GM19463 (cell line): ENCODE data around the gene SUPT20H.

ENCODE experiments used
- ATAC-seq: cut with Tn5 transposase; IDR thresholded peaks from one replicate; pipeline ENCODE4 v1.9.1; 2021; ENCODE audit warnings: mild to moderate bottlenecking, moderate library complexity; ENCODE audit not compliant: unreplicated experiment

Gene SUPT20H

DNA sequence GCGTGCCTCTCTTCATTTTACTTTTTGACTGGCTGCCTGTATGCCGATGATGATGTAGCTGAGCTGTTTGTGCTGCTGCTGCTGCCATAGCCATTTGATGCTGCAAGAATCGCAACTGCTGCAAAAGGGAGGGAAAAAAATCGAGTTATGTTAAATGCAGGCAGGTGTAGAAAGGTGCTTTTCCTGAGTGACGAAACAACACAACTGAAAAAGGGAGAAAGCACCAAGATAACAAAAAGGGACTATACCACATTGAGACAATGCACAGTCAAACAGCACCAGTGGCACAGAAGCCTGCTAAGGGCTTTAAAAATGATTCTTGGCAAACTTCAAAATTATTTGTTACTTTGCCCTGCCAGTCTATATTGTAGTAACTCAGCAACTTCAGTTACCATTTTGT, 49.8 kb downstream of the SUPT20H start:
- no peak for ATAC-seq

DNA sequence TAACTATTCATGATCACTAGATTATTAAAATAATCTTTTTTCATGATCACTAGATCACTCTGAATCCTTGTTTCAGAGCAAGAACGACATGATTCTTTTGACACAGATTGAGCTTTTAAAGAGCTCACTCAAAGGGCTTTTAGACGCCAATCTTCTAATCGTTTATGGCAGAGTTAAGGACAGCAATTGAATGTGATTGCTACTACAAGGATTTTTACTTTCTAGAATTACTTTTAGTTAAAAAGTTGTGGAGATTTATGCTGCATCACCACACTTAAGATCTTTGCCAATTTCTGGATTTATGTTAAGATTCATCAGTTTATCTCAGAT, 57.6 kb downstream of the SUPT20H start:
- no peak for ATAC-seq

DNA sequence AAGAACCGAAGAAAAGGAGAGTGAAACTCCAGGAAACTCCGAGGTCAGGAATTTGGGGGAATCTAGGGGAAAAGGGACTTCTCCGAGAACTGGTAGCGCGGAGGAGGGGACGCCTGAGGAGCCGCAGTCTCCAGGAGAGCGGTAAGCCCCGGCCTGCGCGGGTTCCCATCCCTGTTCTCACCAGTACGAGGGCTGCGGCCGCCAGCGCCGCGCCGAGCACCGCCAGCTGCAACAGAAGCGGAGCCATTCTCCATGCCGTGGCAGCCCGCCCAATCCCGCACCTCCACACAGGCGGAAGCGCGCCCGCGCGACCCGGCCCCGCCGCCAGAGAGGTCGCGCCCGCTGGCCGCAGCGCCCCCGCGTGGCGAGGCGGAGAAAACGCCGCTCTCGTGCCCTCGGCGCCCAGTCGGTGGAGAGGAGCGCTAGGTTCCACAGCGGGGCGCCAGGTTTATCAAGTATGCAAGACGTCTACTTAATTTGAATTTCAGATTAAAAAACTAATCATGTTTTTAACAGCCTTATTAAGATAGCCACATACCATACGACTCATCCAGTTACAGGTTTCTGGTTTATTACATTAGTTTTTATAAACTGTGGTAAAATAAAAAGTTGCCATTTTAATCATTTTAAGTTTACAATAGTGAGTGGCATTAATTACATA, 60.3 kb downstream of the SUPT20H start, which contains the start of gene ALG5:
TSS of gene ALG5 (minus strand) at position 287 of the 661 bp plus-strand sequence. CDS start at position 247, 40 bp downstream.
- peak; percentile 67 for ATAC-seq

DNA sequence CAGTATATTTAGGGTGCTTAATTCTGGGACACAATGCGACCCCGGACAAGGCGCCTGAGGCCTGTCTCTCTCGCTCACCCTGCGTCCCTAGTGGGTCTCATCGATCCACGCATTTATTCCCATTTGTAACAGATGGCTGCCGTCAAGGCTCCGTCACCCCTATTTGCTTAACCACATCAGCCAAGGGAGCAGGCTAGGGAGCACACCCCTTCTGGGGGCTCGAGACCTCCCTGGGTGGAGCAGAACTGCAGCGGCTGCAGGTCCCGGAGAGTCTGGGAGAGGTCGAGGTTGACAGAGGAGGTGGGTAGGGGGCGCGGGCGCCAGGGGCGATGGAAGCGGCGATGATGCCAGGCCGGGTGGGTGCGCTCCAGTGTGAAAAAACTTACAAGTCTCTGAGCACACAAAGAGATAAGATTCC, 60.9 kb downstream of the SUPT20H start:
- no peak for ATAC-seq

DNA sequence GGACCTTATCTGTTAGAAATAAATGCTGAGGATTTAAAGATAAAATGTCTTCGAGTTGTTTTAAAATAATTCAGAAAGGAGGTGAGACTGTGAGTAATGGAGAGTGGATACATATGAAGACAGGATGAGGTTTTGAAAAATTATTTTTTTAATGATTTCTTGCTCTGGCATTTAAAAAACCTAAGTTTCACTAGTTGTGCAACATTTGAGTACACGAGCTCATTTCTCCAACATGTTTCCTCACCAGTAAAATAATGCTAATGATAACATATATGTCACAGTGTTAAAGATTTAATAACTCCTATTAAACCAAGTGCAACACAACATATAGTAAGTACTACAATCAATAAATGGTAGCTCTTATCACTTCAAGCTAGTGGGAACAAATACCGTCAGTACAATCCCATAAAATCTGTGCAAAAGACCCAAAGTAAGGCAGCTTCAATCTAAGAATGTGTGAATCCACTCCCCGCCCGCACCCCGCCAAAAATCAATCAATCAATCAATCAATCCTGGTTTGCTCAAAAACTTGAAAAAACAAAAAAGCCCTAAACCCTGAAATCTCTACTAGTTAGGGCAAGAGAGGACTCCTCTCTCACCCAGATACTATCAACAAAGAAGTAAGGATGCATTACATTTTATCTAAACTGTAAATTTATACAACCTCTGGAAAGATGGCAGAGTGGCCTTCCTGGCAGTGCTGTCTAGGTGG, 61.6 kb downstream of the SUPT20H start:
- no peak for ATAC-seq

DNA sequence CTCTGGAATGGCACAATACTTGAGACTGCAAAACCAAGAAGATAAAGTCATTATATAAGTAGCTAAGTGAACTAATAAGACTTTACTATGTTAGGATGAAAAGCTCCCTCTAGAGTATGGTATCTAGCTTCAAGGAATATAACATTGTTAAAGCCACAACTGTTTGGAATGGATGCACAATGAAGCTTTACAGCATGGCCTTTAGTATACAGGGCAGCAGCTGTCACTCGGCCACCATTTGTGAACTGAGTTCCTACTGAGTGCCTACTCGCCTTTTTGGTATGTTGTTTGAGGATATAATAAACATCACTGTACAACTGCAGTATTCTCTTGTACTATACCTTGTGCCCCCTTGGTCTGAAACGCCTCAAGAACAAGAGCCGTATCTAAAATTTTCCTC, 67.1 kb downstream of the SUPT20H start:
- ATAC-seq = no peak

DNA sequence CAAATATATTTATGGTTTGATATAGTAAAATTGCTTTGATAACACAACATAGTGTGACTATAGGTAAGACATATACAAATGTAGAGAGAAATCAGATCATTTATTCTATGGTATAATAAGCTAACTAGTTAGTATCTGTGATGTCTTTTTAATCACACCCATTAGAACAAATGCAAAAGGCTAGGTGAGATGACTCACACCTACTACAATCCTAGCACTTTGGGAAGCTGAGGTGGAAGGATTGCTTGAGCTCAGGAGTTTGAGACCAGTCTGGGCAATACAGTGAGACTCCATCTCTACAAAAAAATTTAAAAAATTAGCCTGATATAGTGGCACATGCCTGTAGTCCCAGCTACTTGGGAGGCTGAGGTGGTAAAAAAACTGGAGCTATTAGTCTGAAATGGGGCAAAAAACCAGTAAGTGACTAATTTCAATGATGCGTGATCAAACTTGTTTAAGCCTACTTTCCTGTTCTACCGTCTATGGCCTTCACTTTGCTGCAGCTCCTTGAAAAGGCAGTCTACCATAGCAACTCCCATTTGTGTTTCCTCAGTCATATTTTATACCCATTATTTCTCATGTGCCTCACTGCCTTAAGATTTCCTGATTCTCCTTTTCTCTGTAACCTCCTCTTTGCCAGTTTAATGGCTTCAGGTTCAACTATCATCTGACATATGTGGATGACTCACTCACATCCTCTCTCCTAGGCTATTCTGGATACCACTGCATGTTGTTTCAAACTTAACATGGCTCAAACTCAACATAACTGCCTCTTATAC, 72.8 kb downstream of the SUPT20H start:
- ATAC-seq = no peak

DNA sequence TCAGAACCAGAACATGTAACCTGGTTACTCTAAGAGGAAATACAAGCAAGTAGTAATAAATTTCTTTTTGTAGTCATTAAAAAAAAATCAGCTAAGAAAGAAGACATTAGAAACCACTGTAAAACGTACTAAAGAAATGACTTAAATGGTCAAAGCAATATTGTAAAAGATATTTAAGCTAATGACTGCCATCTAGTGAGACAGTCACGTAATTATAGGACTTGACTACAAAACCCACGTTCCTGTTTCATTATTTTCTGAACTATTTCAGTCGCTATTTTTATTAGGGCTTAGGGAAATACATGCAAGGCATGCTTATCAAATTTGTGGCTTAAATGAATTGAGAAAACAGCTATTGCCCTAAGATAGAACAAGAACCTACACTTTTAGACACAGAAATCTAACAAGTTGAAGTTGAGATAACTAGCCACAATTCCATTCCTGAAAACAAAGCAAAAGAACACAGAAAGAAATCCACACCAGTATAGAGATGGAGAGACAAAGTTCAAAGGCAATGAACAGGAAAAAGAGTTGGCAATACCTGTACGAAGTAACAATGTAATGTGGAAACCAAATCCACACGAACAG, 78.2 kb downstream of the SUPT20H start:
- ATAC-seq = peak; percentile 45

DNA sequence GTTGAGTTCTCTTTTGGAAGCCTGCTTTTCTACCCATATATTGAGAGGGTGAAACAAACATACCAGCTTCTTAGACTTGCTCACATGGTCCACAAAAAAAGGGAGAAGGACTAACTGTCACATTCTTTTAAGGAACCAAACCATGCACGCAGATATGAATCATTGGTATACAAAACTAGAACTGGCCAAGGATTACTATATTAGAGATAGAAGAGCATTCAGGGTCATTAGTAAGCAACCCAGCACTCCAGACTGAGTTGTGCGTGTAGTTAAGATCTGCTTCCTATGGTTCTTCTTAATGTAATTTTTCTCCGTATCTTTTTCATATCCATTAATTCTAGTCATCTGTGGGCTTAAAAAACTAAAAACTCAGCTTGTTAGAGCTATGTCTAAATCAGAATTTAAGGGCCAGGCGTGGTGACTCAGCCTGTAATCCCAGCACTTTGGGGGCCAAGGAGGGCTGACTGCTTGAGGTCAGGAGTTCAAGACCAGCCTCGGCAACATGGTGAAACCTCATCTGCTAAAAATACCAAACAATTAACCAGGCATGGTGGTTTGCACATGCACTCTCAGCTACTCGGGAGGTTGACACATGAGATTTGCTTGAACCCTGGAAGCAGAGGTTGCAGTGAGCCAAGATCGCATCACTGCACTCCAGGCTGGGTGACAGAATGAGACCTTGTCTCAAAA, 80.0 kb downstream of the SUPT20H start:
- ATAC-seq = no peak

DNA sequence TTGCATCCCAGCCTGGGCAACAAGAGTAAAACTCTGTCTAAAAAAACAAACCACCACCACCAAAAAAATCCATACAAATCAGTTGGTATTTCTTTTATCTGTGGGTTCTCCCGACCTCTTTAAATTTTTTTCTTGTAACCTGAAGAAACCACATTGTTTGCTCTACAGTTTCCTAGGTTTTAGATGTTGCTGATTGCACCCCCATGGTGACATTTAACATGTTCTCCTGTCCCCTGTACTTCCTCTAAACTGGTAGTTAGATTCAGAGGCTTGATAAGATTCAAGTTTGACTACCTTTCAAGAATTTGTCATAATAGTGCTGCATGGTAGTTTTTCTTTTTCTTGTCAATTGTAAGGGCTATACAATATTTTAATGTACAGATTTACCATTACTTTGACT, 84.3 kb downstream of the SUPT20H start:
- no peak for ATAC-seq

DNA sequence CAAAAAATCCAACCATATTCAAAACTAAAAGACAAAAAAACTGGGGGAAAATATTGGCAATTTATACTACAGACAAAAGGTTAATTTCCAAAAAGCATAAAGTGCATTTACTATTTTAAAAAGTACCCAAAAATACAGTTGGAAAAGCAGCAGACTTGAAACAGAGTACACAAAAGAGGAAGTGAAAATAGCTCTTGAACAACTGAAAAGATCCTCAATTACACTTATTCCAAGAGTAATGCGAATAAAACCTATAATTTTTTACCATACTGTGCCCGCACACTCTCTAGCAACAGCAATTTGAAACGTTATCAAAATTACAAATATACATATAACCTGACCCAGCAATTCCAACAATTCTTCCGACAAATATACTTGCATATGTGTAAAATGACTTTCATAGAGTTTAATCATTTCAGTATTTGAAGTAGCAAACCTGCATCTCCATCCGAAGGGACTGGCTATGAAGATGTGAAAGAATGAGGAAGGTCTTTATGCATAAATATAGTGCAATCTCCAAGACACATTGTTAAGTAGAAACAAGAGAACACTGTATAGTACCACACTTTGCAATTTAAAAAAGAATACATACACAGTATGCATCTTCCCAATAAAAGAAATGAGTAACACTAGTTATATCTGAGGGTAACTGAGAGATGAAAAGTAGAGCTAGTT, 85.7 kb downstream of the SUPT20H start:
- peak; percentile 75 for ATAC-seq

DNA sequence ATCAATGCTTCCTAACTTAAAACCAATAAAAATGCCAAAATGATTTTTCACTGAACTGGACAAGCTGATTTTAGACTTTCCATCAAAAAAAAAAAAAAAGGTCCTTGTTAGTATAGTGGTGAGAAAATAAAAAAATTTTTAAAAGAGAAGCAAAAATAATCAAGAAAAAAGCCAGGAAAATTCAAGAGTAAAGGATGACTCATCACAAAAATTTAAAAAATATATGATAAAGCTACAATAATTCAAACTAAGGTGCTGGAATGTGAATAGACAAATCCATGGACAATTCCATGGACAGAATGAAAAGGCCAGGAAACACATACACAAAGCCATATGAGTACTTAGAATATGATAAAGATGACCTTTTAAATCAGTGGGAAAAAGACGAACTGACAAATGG, 86.5 kb downstream of the SUPT20H start:
- no peak for ATAC-seq

DNA sequence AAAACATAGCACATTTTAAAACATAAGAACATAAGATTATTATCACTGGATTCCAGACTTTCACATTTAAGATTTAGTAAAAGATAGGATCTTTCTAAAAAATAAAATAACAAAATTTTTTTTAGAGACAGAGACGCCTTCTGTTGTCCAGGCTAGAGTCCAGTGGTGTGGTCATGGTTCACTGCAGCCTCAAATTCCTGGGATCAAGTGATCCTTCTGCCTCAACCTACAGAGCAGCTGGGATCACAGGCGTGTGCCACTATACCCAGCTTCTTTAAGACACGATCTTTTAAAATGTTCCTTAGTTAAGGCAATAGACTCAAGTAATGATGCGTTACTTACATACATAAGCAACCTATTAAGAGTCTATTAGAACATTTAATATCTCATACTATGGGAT, 93.1 kb downstream of the SUPT20H start:
- ATAC-seq = no peak

DNA sequence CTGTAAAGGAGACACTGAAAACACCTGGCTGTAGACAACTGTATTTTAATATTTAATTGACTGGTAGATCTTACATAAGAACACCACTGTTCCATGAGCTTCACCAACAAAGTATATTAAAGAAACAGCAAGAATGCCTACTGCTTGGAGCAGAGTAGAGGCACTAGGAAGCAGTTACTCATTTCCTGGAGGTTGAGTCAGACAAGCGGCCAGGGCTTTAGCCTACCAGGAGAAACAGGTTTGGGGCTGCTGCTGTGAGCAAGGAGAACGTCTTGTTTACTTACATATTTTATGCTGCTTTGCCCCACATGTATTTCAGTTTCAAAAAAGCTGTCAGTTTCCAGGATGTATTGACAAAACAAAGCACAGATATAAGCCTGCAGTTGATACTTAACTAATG, 93.7 kb downstream of the SUPT20H start:
- ATAC-seq = no peak

DNA sequence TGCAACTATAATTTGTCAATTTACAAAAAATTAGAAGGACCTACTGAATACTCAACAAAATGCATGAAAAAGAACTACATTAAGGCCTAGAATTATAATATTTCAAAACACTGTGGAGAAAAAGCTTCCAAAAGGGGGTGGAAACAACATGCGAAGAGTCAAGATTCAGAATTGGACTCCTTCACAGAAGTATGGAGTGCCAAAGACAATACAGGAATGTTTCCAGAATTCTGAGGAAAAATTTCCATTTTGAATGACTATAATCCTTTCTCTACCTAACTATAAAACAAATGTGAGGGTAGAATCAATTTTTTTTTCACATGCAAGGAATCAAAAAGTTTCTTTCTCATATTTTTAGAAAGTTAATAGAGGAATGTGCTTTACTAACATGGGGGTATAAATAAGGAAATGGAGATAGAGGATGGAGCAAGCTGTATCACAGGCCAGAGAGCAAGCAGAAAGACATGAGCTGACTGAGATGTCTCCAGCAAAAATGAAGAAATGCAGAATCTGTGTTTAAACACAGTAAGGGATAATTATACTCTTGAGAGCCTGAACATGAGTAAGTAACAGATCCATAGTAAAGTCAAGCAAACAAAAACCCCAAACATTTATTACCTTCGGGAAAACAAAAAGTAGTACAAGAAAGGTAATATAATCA, 99.9 kb downstream of the SUPT20H start:
- no peak for ATAC-seq
